BLaER1 treated with 17β-estradiol and CSF1 and Interleukin-3, amounts not matched to agents 10 nM and 100 nM (cell line): Measurements from ENCODE around the gene DDX1.

Source experiments
- H3K27ac ChIP-seq, 11 experiments: shearing (Covaris generic); formaldehyde crosslinking; 2 replicates each; pipeline ENCODE4 v1.8.1; 2022
- H3K27me3 ChIP-seq, 11 experiments: shearing (Covaris generic); formaldehyde crosslinking; 2 replicates each; pipeline ENCODE4 v1.8.1; 2022
- H3K36me3 ChIP-seq, 11 experiments: shearing (Covaris generic); formaldehyde crosslinking; 2 replicates each; pipeline ENCODE4 v1.8.1; 2022
- H3K4me1 ChIP-seq, 10 experiments: shearing (Covaris generic); formaldehyde crosslinking; 2 replicates each; pipeline ENCODE4 v1.8.1; 2022
- H3K4me2 ChIP-seq, 11 experiments: shearing (Covaris generic); formaldehyde crosslinking; 2 replicates each; pipeline ENCODE4 v1.8.1; 2022
- H3K4me3 ChIP-seq, 10 experiments: shearing (Covaris generic); formaldehyde crosslinking; 2 replicates each; pipeline ENCODE4 v1.8.1; 2022
- H3K9ac ChIP-seq, 11 experiments: shearing (Covaris generic); formaldehyde crosslinking; 2 replicates each; pipeline ENCODE4 v1.8.1; 2022
- H3K9me3 ChIP-seq, 11 experiments: shearing (Covaris generic); formaldehyde crosslinking; replicated peaks in 1 of 11; 2 replicates each; pipeline ENCODE4 v1.8.1; 2022
- H4K20me1 ChIP-seq, 11 experiments: shearing (Covaris generic); formaldehyde crosslinking; 2 replicates each; pipeline ENCODE4 v1.8.1; 2022
- Cebpa-rat ChIP-seq, 11 experiments: shearing (Covaris generic); IDR thresholded peaks; 2 replicates each; pipeline ENCODE4 v1.8.1; 2022

DDX1 gene

GRCh38 chr2:15664273-15665066 lies 72.8 kb downstream of the DDX1 start:
- Histone ChIP-seq H3K27me3 (no peaks in the 10 kb centered on the region), H3K4me1 (peaks cover 0 to 26% (median 17%) of the 10 kb centered on the region in 10 experiments; a peak in 12 of 20 replicates), H3K9ac (no peak overlapping the region), H3K27ac (no peak overlapping the region), H3K9me3 (peaks cover 0 to 10% (median 4%) of the 10 kb centered on the region in 11 experiments; a peak in 4 of 22 replicates), H3K36me3 (no peaks in the 10 kb centered on the region), H3K4me2 (no peak overlapping the region), H3K4me3 (no peak overlapping the region), H4K20me1 (no peaks in the 10 kb centered on the region)
- no peak for TF ChIP-seq Cebpa-rat (IDR thresholded peaks at IDR 0.05)

GRCh38 chr2:15665067-15665942 lies 73.6 kb downstream of the DDX1 start:
- no peak for TF ChIP-seq Cebpa-rat (IDR thresholded peaks at IDR 0.05)
- no peak overlapping the region for H3K4me3 ChIP-seq

GRCh38 chr2:15665943-15666460 lies 74.3 kb downstream of the DDX1 start:
- no peaks in the 10 kb centered on the region for H4K20me1 ChIP-seq
- no peaks in the 10 kb centered on the region for H3K27me3 ChIP-seq
- H3K9me3 ChIP-seq, result peaks cover 0 to 10% (median 4%) of the 10 kb centered on the region in 11 experiments; a peak in 4 of 22 replicates
- no peak overlapping the region for H3K9ac ChIP-seq
- peaks cover 0 to 27% (median 16%) of the 10 kb centered on the region in 10 experiments; a peak in 12 of 20 replicates for H3K4me1 ChIP-seq
- TF ChIP-seq Cebpa-rat (IDR thresholded peaks at IDR 0.05), result no peak
- H3K27ac ChIP-seq, result no peak overlapping the region
- H3K36me3 ChIP-seq, result no peaks in the 10 kb centered on the region
- H3K4me2 ChIP-seq, result no peak overlapping the region
- H3K4me3 ChIP-seq, result no peak overlapping the region

More at GRCh38 chr2:15665067-15665942, 73.6 kb downstream of the DDX1 start:
- no peaks in the 10 kb centered on the region for H3K36me3 ChIP-seq
- H3K9me3 ChIP-seq, result peaks cover 0 to 10% (median 4%) of the 10 kb centered on the region in 11 experiments; a peak in 4 of 22 replicates
- no peak overlapping the region for H3K27ac ChIP-seq
- no peak overlapping the region for H3K4me2 ChIP-seq
- no peak overlapping the region for H3K9ac ChIP-seq
- H3K27me3 ChIP-seq, result no peaks in the 10 kb centered on the region
- no peaks in the 10 kb centered on the region for H4K20me1 ChIP-seq
- peaks cover 0 to 27% (median 17%) of the 10 kb centered on the region in 10 experiments; a peak in 12 of 20 replicates for H3K4me1 ChIP-seq

- Histone ChIP-seq H3K4me2 (peak overlapping the region in 5 of 11 experiments; percentile 23 to 71 (median 49); a peak in 6 of 22 replicates), H3K4me1 (peaks cover 0 to 27% (median 16%) of the 10 kb centered on the region in 10 experiments; a peak in 12 of 20 replicates), H4K20me1 (no peaks in the 10 kb centered on the region), H3K36me3 (no peaks in the 10 kb centered on the region), H3K9ac (no peak overlapping the region), H3K9me3 (peaks cover 0 to 10% (median 4%) of the 10 kb centered on the region in 11 experiments; a peak in 5 of 22 replicates), H3K4me3 (no peak overlapping the region), H3K27ac (no peak overlapping the region), H3K27me3 (no peaks in the 10 kb centered on the region)
- TF ChIP-seq Cebpa-rat (IDR thresholded peaks at IDR 0.05), result no peak
These were observed 75.5 kb downstream of the DDX1 start for GRCh38 chr2:15666861-15667808.

GRCh38 chr2:15667809-15668556 lies 76.3 kb downstream of the DDX1 start:
- no peak overlapping the region for H3K4me3 ChIP-seq
- peaks cover 0 to 10% (median 4%) of the 10 kb centered on the region in 11 experiments; a peak in 5 of 22 replicates for H3K9me3 ChIP-seq
- no peaks in the 10 kb centered on the region for H4K20me1 ChIP-seq
- H3K4me1 ChIP-seq, result peaks cover 0 to 27% (median 16%) of the 10 kb centered on the region in 10 experiments; a peak in 12 of 20 replicates
- no peaks in the 10 kb centered on the region for H3K27me3 ChIP-seq
- TF ChIP-seq Cebpa-rat (IDR thresholded peaks at IDR 0.05), result no peak
- H3K9ac ChIP-seq, result no peak overlapping the region
- no peaks in the 10 kb centered on the region for H3K36me3 ChIP-seq
- peak overlapping the region in 8 of 11 experiments; percentile 18 to 71 (median 41); a peak in 15 of 22 replicates for H3K4me2 ChIP-seq
- H3K27ac ChIP-seq, result no peak overlapping the region

- Histone ChIP-seq H4K20me1 (no peaks in the 10 kb centered on the region), H3K27me3 (no peaks in the 10 kb centered on the region), H3K4me3 (no peak overlapping the region), H3K36me3 (no peaks in the 10 kb centered on the region), H3K9me3 (peaks cover 0 to 6% (median 3%) of the 10 kb centered on the region in 11 experiments; a peak in 5 of 22 replicates), H3K27ac (0 out of 22 replicates have a peak overlapping the region, but pooled peaks of 1 of the 11 experiments have one; percentile 8), H3K4me2 (peak overlapping the region in 8 of 11 experiments; percentile 18 to 71 (median 41); a peak in 15 of 22 replicates), H3K4me1 (peaks cover 3 to 27% (median 17%) of the 10 kb centered on the region in 10 experiments; a peak in 17 of 20 replicates), H3K9ac (no peak overlapping the region)
- TF ChIP-seq Cebpa-rat (IDR thresholded peaks at IDR 0.05), result no peak
These were observed 77.1 kb downstream of the DDX1 start for GRCh38 chr2:15668611-15669305.

GRCh38 chr2:15669375-15669910 lies 77.8 kb downstream of the DDX1 start:
- Histone ChIP-seq H3K9ac (no peak overlapping the region), H4K20me1 (no peaks in the 10 kb centered on the region)

More at GRCh38 chr2:15669375-15669910, 77.8 kb downstream of the DDX1 start:
- H3K27me3 ChIP-seq, result no peaks in the 10 kb centered on the region
- no peak for TF ChIP-seq Cebpa-rat (IDR thresholded peaks at IDR 0.05)
- no peak overlapping the region for H3K27ac ChIP-seq
- peaks cover 7 to 27% (median 17%) of the 10 kb centered on the region in 10 experiments; a peak in 18 of 20 replicates for H3K4me1 ChIP-seq
- peak overlapping the region in 4 of 11 experiments; percentile 39 to 71 (median 56); a peak in 5 of 22 replicates for H3K4me2 ChIP-seq
- no peak overlapping the region for H3K4me3 ChIP-seq
- no peaks in the 10 kb centered on the region; a peak in 2 of 22 replicates for H3K9me3 ChIP-seq
- no peaks in the 10 kb centered on the region for H3K36me3 ChIP-seq
